Measurements from ENCODE around the gene COL24A1.

DNA sequence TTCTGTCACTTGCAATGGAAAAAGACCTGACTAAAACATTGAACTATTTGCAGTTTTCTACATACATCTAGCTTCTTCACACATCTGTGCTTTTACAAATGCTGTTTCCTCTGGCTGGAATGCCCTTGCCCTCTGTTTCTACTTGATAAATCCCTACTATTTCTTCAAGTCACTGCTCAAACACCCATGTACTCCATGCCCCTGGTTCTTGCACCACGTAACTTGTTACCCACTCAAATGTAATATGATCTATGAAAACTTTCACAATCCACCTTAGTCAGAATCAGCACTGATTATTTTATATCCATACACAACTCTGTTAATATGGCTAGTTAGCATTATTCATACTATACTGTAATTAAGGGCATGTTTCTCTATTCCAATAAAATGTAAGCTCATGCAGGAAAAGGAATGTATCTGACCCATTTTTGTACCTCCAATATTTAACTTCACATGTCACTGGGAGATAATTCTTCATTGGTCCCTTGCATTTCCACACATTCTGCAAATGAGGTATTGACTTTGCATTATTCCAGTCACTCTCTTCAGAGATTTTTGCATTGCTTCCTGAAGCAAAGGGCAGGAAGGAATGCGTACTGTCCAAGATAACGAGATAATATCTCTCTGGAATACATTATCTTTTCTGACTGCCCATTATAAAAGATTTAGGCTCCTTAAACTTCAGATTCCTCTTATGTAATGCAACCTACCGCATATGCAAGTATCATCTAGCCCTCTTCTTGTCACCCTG, 158.3 kb downstream of the COL24A1 start:
- TF ChIP-seq, protein P1, sequence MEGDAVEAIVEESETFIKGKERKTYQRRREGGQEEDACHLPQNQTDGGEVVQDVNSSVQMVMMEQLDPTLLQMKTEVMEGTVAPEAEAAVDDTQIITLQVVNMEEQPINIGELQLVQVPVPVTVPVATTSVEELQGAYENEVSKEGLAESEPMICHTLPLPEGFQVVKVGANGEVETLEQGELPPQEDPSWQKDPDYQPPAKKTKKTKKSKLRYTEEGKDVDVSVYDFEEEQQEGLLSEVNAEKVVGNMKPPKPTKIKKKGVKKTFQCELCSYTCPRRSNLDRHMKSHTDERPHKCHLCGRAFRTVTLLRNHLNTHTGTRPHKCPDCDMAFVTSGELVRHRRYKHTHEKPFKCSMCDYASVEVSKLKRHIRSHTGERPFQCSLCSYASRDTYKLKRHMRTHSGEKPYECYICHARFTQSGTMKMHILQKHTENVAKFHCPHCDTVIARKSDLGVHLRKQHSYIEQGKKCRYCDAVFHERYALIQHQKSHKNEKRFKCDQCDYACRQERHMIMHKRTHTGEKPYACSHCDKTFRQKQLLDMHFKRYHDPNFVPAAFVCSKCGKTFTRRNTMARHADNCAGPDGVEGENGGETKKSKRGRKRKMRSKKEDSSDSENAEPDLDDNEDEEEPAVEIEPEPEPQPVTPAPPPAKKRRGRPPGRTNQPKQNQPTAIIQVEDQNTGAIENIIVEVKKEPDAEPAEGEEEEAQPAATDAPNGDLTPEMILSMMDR (optimal IDR thresholded peaks at IDR 0.05 in 1 of 3, IDR thresholded peaks at IDR 0.05 in 1 of 3, conservative IDR thresholded peaks at IDR 0.05 in 1 of 3; ENCODE audit: extremely low read depth in 1 of 3, insufficient read depth in 2 of 3, low read length in 3 of 3) = no peak
- no peak for TF ChIP-seq EZH2 (IDR thresholded peaks at IDR 0.05; ENCODE audit: low read length)

Data from keratinocyte (primary cell).